Smooth muscle cell (in vitro differentiated cells): Measurements from ENCODE around the gene ARHGEF40. TPM values are rescaled to one million over a fixed set of nuclear protein-coding genes. Genes with fewer than 3 reads are reported as not detected.
A peak's percentile ranks its signal among the peaks of the same experiment; 100 is the strongest.

Experiments used
- DNase-seq: peaks from one replicate; lab custom pipeline; 2025; ENCODE audit not compliant: unreplicated experiment; lab: John Stamatoyannopoulos, UW
- H2AFZ ChIP-seq: fragments of 200-600 bp; sonication (generic); 2 replicates; pipeline ENCODE4 v1.6.0; 2016; ENCODE audit warnings: antibody characterized with exemption, low read depth, mild to moderate bottlenecking
- H3F3A ChIP-seq: fragments of 200-600 bp; sonication (generic); 2 replicates; pipeline ENCODE4 v1.6.0; 2017; ENCODE audit warnings: antibody characterized with exemption, low read depth
- H3K27ac ChIP-seq: fragments of 200-600 bp; sonication (generic); 2 replicates; pipeline ENCODE4 v1.5.1; 2016; ENCODE audit warnings: low read depth, mild to moderate bottlenecking
- H3K27me3 ChIP-seq: fragments of 200-600 bp; sonication (generic); 2 replicates; pipeline ENCODE4 v1.6.1; 2016; ENCODE audit warnings: low read depth, mild to moderate bottlenecking
- H3K36me3 ChIP-seq: fragments of 200-600 bp; sonication (generic); 2 replicates; pipeline ENCODE4 v1.5.1; 2016; ENCODE audit warnings: low read depth
- H3K4me1 ChIP-seq: fragments of 200-600 bp; sonication (generic); 2 replicates; pipeline ENCODE4 v1.5.1; 2016; ENCODE audit warnings: low read depth
- H3K4me2 ChIP-seq: fragments of 200-600 bp; sonication (generic); 2 replicates; pipeline ENCODE4 v1.6.0; 2016; ENCODE audit warnings: mild to moderate bottlenecking
- H3K4me3 ChIP-seq: fragments of 200-600 bp; sonication (generic); 2 replicates; pipeline ENCODE4 v1.5.1; 2016; ENCODE audit warnings: mild to moderate bottlenecking
- H3K79me2 ChIP-seq: fragments of 200-600 bp; sonication (generic); 2 replicates; pipeline ENCODE4 v1.6.0; 2016; ENCODE audit warnings: low read depth, mild to moderate bottlenecking
- H3K9ac ChIP-seq: fragments of 200-600 bp; sonication (generic); 2 replicates; pipeline ENCODE4 v1.6.0; 2016; ENCODE audit warnings: low read depth
- H3K9me3 ChIP-seq: fragments of 200-600 bp; sonication (generic); replicated peaks from 2 replicates; pipeline ENCODE4 v1.5.1; 2016; ENCODE audit warnings: low read depth
- H4K20me1 ChIP-seq: fragments of 200-600 bp; sonication (generic); 2 replicates; pipeline ENCODE4 v1.6.0; 2016; ENCODE audit warnings: low read depth
- CTCF ChIP-seq: fragments of 200-600 bp; sonication (generic); IDR thresholded peaks from 2 replicates; pipeline ENCODE4 v1.5.1; 2017; ENCODE audit warnings: borderline replicate concordance, mild to moderate bottlenecking, antibody characterized with exemption; ENCODE audit not compliant: insufficient read depth, poor library complexity, severe bottlenecking
- WGBS: methylation state at CpG from one replicate; pipeline ENCODE4 v1.1.7; 2016; ENCODE audit warnings: low lambda C conversion rate; 5-methylcytosine and 5-hydroxymethylcytosine counted together
- polyA plus RNA-seq: library from polyadenylated mRNA; unstranded; fragments of >200 nt; fragmentation: Nextera tagmentation; extraction: Ambion mirVana; gene quantifications from 2 replicates; pipeline ENCODE4 v1.2.1, GENCODE V29; 2016
- total RNA-seq: library from RNA; depleted of rRNA; stranded (reverse); fragments of >200 nt; gene quantifications from 2 replicates; pipeline ENCODE4 v1.2.3, GENCODE V29; 2014

ARHGEF40 gene
- total and polyA plus RNA-seq, 2 experiments from 2014 or later = 67.8 to 74.4 TPM

- Histone ChIP-seq H3F3A (peaks cover 60% of the 10 kb centered on the region), H3K4me1 (peaks cover 36% of the 10 kb centered on the region), H3K27me3 (no peaks in the 10 kb centered on the region), H2AFZ (no peak overlapping the region), H3K9ac (no peak overlapping the region), H3K36me3 (no peaks in the 10 kb centered on the region), H3K9me3 (no peaks in the 10 kb centered on the region), H3K4me2 (no peak overlapping the region), H3K79me2 (no peaks in the 10 kb centered on the region), H3K4me3 (no peak overlapping the region), H4K20me1 (peaks cover 39% of the 10 kb centered on the region), H3K27ac (no peak overlapping the region)
- no peak for TF ChIP-seq CTCF
- DNase-seq = no peak
- 95% methylated on average over 42 of the region's 42 CpGs for WGBS
Measured at GRCh38 chr14:21091821-21092272, 21.7 kb downstream of the ARHGEF40 start.

- H3K36me3 ChIP-seq = no peaks in the 10 kb centered on the region
- no peaks in the 10 kb centered on the region for H3K9me3 ChIP-seq
- no peak overlapping the region for H3K9ac ChIP-seq
- H3K4me3 ChIP-seq = no peak overlapping the region
- H2AFZ ChIP-seq = no peak overlapping the region
- H3F3A ChIP-seq = peaks cover 59% of the 10 kb centered on the region
- peak; percentile 100 for TF ChIP-seq CTCF
- peaks cover 36% of the 10 kb centered on the region for H4K20me1 ChIP-seq
- no peak overlapping the region for H3K27ac ChIP-seq
- no peaks in the 10 kb centered on the region for H3K79me2 ChIP-seq
- 61% methylated on average over 58 of the region's 59 CpGs for WGBS
- DNase-seq = peak; percentile 54
- H3K4me1 ChIP-seq = peaks cover 42% of the 10 kb centered on the region
- no peaks in the 10 kb centered on the region for H3K27me3 ChIP-seq
- H3K4me2 ChIP-seq = no peak overlapping the region
Measured at GRCh38 chr14:21092273-21093011, 22.3 kb downstream of the ARHGEF40 start.

- Histone ChIP-seq H3K27ac (no peak overlapping the region), H3K27me3 (no peaks in the 10 kb centered on the region), H3K4me1 (peaks cover 43% of the 10 kb centered on the region), H3F3A (peaks cover 53% of the 10 kb centered on the region), H3K4me2 (no peak overlapping the region), H3K4me3 (no peak overlapping the region), H2AFZ (no peak overlapping the region), H3K9me3 (no peaks in the 10 kb centered on the region), H3K9ac (no peak overlapping the region), H3K36me3 (no peaks in the 10 kb centered on the region), H3K79me2 (no peaks in the 10 kb centered on the region), H4K20me1 (peaks cover 30% of the 10 kb centered on the region)
- DNase-seq = no peak
- WGBS = 78% methylated on average over 28 of the region's 36 CpGs
- no peak for TF ChIP-seq CTCF
Measured at GRCh38 chr14:21093018-21093417, 22.9 kb downstream of the ARHGEF40 start.
